ENCODE results near the gene NAT10. TPM values are rescaled to one million over a fixed set of nuclear protein-coding genes. Genes with fewer than 3 reads are reported as not detected.

The NAT10 gene
- total and polyA plus RNA-seq, 2 experiments from 2014 or later, result 19.4 to 23.6 TPM

GRCh38 chr11:34165786-34166555 is 60.5 kb downstream of the NAT10 start:
- H3K36me3 ChIP-seq, result peaks cover 57% of the 10 kb centered on the region
- H3K9me3 ChIP-seq (ENCODE audit: low read depth), result no peaks in the 10 kb centered on the region
- H3K27me3 ChIP-seq, result no peaks in the 10 kb centered on the region
- H3K4me3 ChIP-seq, result no peak overlapping the region
- DNase-seq (ENCODE audit: low read depth in 1 of 2, low spot score in 1 of 2), result no peak
- no peak for TF ChIP-seq CTCF (IDR thresholded peaks at IDR 0.05; ENCODE audit: low read depth, low read length)
- no peak overlapping the region for H3K27ac ChIP-seq
- H3K4me1 ChIP-seq (ENCODE audit: low read depth), result no peaks in the 10 kb centered on the region

DNA sequence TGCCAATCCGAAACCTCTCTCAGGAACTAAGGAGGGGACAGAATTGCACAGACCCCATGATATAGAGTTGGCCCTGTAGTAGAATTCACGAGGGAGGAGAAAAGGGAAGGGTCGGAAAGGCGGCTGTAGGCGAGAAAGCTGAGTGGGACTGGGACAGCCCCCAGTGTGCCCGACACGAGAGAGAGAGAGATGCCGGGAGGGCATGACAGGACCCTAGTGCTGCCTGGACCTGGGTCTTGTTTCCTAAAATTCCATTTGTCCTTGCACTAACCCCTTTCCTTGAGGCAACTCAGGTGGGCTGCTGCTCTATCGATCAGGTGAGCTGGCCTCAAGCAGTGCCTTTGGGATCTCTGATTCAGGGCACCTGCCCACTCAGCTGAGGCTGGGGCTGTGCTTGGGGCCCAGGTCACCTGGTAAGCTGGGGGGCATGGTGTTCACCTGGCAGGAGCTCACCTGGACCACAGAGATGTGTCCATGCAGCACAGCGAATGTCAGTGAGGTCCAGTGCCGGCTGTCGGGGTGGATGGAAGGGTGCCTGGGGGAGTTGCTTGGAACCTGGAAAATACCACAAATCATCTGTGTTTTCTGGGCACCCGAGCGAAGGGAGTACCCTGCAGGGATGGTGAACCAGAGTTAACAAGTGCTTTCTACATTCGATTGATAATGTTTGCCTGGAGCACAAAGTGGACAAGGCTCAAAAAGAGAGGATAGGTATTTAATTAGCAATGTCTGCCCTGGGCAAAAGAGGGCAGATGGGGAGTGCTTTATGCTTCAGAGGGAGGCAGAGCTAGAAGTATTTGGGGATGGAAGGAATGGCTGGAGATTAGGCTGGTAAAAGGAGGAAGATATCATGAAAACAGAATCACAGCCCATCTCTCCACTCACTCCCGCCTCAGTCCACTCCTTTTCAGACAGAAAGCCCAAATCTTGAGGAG is 61.6 kb downstream of the NAT10 start:
- no peaks in the 10 kb centered on the region for H3K9me3 ChIP-seq (ENCODE audit: low read depth)
- no peak overlapping the region for H3K27ac ChIP-seq
- H3K4me3 ChIP-seq, result no peak overlapping the region
- no peak for DNase-seq (ENCODE audit: low read depth in 1 of 2, low spot score in 1 of 2)
- H3K36me3 ChIP-seq, result peaks cover 53% of the 10 kb centered on the region
- H3K4me1 ChIP-seq (ENCODE audit: low read depth), result no peaks in the 10 kb centered on the region
- no peak for TF ChIP-seq CTCF (IDR thresholded peaks at IDR 0.05; ENCODE audit: low read depth, low read length)
- H3K27me3 ChIP-seq, result no peaks in the 10 kb centered on the region

DNA sequence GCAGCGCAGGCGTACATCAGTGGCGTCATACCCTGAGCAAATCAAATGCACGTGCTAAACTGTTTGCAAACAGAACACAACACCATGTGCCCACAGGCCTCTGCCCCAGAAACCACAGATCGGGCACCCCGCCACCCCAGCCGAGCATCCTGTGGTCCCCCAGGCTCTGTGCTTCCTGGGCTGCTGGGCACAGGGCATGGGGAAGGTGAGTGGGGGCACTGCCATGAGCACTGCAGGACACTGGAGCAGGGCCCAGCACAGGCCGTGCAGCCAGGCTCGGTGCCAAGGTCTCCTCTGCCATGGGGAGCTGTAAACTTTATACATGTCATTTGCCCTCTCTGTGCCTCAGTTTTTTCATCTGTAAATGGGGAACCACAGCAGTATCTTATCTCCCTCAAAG is 62.5 kb downstream of the NAT10 start:
- H3K9me3 ChIP-seq (ENCODE audit: low read depth), result no peaks in the 10 kb centered on the region
- no peak overlapping the region for H3K4me3 ChIP-seq
- no peak overlapping the region for H3K27ac ChIP-seq
- TF ChIP-seq CTCF (IDR thresholded peaks at IDR 0.05; ENCODE audit: low read depth, low read length), result no peak
- no peak for DNase-seq (ENCODE audit: low read depth in 1 of 2, low spot score in 1 of 2)
- H3K27me3 ChIP-seq, result no peaks in the 10 kb centered on the region
- peaks cover 45% of the 10 kb centered on the region for H3K36me3 ChIP-seq
- H3K4me1 ChIP-seq (ENCODE audit: low read depth), result no peaks in the 10 kb centered on the region

- no peak overlapping the region for H3K4me3 ChIP-seq
Observed at GRCh38 chr11:34168642-34169420, 63.4 kb downstream of the NAT10 start.

More at GRCh38 chr11:34168642-34169420, 63.4 kb downstream of the NAT10 start:
- H3K27me3 ChIP-seq, result no peaks in the 10 kb centered on the region
- no peak for DNase-seq (ENCODE audit: low read depth in 1 of 2, low spot score in 1 of 2)
- H3K36me3 ChIP-seq, result peaks cover 37% of the 10 kb centered on the region
- no peak overlapping the region for H3K27ac ChIP-seq
- no peak for TF ChIP-seq CTCF (IDR thresholded peaks at IDR 0.05; ENCODE audit: low read depth, low read length)
- H3K4me1 ChIP-seq (ENCODE audit: low read depth), result no peaks in the 10 kb centered on the region
- no peaks in the 10 kb centered on the region for H3K9me3 ChIP-seq (ENCODE audit: low read depth)

Measured in cardiac muscle cell (in vitro differentiated cells and primary cell).